Activated T-cell treated with anti-CD3 and anti-CD28 coated beads for 24 hours (primary cell): Measurements from ENCODE around the gene DNAJC10.

Experiments
- DNase-seq: peaks from one replicate; pipeline ENCODE4 v3.0.0-alpha.2; 2020; ENCODE audit warnings: low read depth

The DNAJC10 gene

GRCh38 chr2:182784777-182785176, 68.7 kb downstream of the DNAJC10 start:
- DNase-seq: no peak

GRCh38 chr2:182792441-182792840, 76.4 kb downstream of the DNAJC10 start:
- DNase-seq: no peak

- DNase-seq: no peak
Observed at GRCh38 chr2:182798736-182799135, 82.7 kb downstream of the DNAJC10 start.

GRCh38 chr2:182804128-182804527, 88.1 kb downstream of the DNAJC10 start:
- no peak for DNase-seq

- DNase-seq: no peak
Observed at GRCh38 chr2:182807319-182807718, 91.3 kb downstream of the DNAJC10 start.

GRCh38 chr2:182810087-182810486, 94.0 kb downstream of the DNAJC10 start:
- DNase-seq: no peak

GRCh38 chr2:182814380-182814779, 98.3 kb downstream of the DNAJC10 start:
- DNase-seq: no peak

GRCh38 chr2:182814804-182815203, 98.7 kb downstream of the DNAJC10 start:
- no peak for DNase-seq

- no peak for DNase-seq
Observed at GRCh38 chr2:182816866-182817265, 100.8 kb downstream of the DNAJC10 start.

GRCh38 chr2:182817558-182817957, 101.5 kb downstream of the DNAJC10 start:
- DNase-seq: no peak

- no peak for DNase-seq
Observed at GRCh38 chr2:182818501-182818900, 102.4 kb downstream of the DNAJC10 start.

- no peak for DNase-seq
Observed at GRCh38 chr2:182818925-182819324, 102.9 kb downstream of the DNAJC10 start.

GRCh38 chr2:182819412-182819811, 103.4 kb downstream of the DNAJC10 start:
- DNase-seq: no peak

GRCh38 chr2:182821182-182821581, 105.1 kb downstream of the DNAJC10 start:
- DNase-seq: no peak

GRCh38 chr2:182822733-182823132, 106.7 kb downstream of the DNAJC10 start:
- no peak for DNase-seq

GRCh38 chr2:182824056-182824766, 108.2 kb downstream of the DNAJC10 start:
- no peak for DNase-seq

- no peak for DNase-seq
Observed at GRCh38 chr2:182824767-182825158, 108.7 kb downstream of the DNAJC10 start.

- DNase-seq: no peak
Observed at GRCh38 chr2:182826064-182826463, 110.0 kb downstream of the DNAJC10 start.

GRCh38 chr2:182826496-182826895, 110.4 kb downstream of the DNAJC10 start:
- no peak for DNase-seq

GRCh38 chr2:182827182-182827879, 111.3 kb downstream of the DNAJC10 start:
- DNase-seq: no peak

- DNase-seq: no peak
Observed at GRCh38 chr2:182831101-182831500, 115.0 kb downstream of the DNAJC10 start.

- no peak for DNase-seq
Observed at GRCh38 chr2:182831921-182832320, 115.9 kb downstream of the DNAJC10 start.

- DNase-seq: no peak
Observed at GRCh38 chr2:182833084-182833854, 117.2 kb downstream of the DNAJC10 start.
